Ovary (tissue), 3 donors: ENCODE data around the gene FILIP1L.

ENCODE experiments used
- CTCF ChIP-seq, 3 donors: fragments of 450-650 bp in 2 of 3; fragments of 200-600 bp in 1 of 3; IDR thresholded peaks; one replicate each; pipeline versions ENCODE4 v1.5.1 to v1.8.0; 2016 to 2022; ENCODE audit warnings: antibody characterized with exemption in 3 of 3, mild to moderate bottlenecking in 1 of 3
- POLR2A ChIP-seq: fragments of 450-650 bp; IDR thresholded peaks from one replicate; pipeline ENCODE4 v1.6.1; 2017; ENCODE audit warnings: antibody characterized with exemption, mild to moderate bottlenecking, moderate library complexity
- donor health status: DM: no; HTN: no; CAD: no.

- TF ChIP-seq CTCF (IDR thresholded peaks at IDR 0.05) = no peak
- TF ChIP-seq POLR2A = no peak
Measured at GRCh38 chr3:100103558-100104441, 10.5 kb downstream of the FILIP1L start.
